Fibroblast of lung (primary cell): ENCODE measurements around the gene ITPK1.

Source experiments
- CTCF ChIP-seq, 2 donors: IDR thresholded peaks in 1 of 2; conservative IDR thresholded peaks in 1 of 2; 1 replicate in 1 of 2; 2 replicates in 1 of 2; pipeline ENCODE4 v1.5.1; 2011 to 2012; ENCODE audit warnings: low read length in 2 of 2, control low read depth in 1 of 2, inconsistent platforms in 1 of 2, low read depth in 1 of 2, mild to moderate bottlenecking in 1 of 2
- EZH2 ChIP-seq: IDR thresholded peaks from 2 replicates; pipeline ENCODE4 v1.5.1; 2012; ENCODE audit warnings: low read length, control low read depth, mild to moderate bottlenecking; ENCODE audit errors: missing control alignments

- TF ChIP-seq CTCF (conservative IDR thresholded peaks at IDR 0.05 in 1 of 2, IDR thresholded peaks at IDR 0.05 in 1 of 2; ENCODE audit: low read depth in 1 of 2, low read length in 2 of 2) (no peak), EZH2 (no peak)
These were observed 151.3 kb downstream of the ITPK1 start for GRCh38 chr14:92964124-92965109.
